ENCODE data around the gene MAP1LC3B2. TPM values are rescaled to one million over a fixed set of nuclear protein-coding genes. Genes with fewer than 3 reads are reported as not detected.

The MAP1LC3B2 gene
- total RNA-seq, 2 experiments from 2014 or later, result not detected

DNA sequence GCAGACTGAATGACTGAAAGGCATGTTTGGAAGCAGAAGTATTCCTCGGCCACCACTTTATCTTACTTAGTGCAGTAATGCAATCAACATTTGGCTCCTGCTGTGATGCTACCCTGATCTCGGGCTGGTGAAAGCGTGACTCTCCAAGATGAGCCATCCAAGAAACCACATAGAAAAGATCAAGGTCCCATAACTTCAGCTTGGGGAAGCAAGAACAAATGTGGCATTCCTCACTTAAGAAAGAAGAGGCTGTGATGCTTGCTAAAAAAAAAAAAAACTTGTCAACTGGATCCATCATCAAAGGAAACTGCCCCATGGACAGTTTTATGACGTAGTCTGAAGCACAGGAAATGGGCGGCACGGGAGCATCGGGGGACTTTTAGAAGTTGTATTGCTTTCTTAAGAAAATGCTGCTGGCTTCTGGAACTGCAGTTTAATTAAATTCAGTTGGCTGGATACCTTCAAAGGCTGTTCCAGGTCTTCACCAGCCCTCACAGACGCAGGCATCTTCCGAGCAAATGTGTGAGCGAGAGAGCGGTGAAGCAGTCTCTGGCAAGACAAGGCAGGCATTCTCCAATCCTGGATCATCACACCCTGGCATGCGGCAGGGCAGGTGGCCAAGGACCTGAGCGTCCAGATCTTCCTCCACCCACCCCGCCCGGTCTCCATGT is 38.2 kb upstream of the MAP1LC3B2 start:
- Histone ChIP-seq H3K9me2 (ENCODE audit: insufficient read depth, low read length) (no peaks in the 10 kb centered on the region), H3K4me3 (ENCODE audit: low read depth, low read length, poor library complexity, severe bottlenecking) (no peak overlapping the region), H3K36me3 (ENCODE audit: insufficient read depth, low read length) (no peaks in the 10 kb centered on the region), H3K27ac (ENCODE audit: low read depth, low read length, poor library complexity, severe bottlenecking) (no peak overlapping the region), H3K9me3 (ENCODE audit: low read length) (no peaks in the 10 kb centered on the region), H3K79me2 (ENCODE audit: insufficient read depth, low read depth, low read length) (no peaks in the 10 kb centered on the region), H4K20me1 (ENCODE audit: insufficient read depth, low read length) (no peaks in the 10 kb centered on the region), H3K4me1 (ENCODE audit: insufficient read depth, low read length, poor library complexity, severe bottlenecking) (no peaks in the 10 kb centered on the region), H2AFZ (ENCODE audit: low read length) (no peak overlapping the region), H3K4me2 (ENCODE audit: low read length) (no peak overlapping the region)
- TF ChIP-seq, protein P1, sequence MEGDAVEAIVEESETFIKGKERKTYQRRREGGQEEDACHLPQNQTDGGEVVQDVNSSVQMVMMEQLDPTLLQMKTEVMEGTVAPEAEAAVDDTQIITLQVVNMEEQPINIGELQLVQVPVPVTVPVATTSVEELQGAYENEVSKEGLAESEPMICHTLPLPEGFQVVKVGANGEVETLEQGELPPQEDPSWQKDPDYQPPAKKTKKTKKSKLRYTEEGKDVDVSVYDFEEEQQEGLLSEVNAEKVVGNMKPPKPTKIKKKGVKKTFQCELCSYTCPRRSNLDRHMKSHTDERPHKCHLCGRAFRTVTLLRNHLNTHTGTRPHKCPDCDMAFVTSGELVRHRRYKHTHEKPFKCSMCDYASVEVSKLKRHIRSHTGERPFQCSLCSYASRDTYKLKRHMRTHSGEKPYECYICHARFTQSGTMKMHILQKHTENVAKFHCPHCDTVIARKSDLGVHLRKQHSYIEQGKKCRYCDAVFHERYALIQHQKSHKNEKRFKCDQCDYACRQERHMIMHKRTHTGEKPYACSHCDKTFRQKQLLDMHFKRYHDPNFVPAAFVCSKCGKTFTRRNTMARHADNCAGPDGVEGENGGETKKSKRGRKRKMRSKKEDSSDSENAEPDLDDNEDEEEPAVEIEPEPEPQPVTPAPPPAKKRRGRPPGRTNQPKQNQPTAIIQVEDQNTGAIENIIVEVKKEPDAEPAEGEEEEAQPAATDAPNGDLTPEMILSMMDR (conservative IDR thresholded peaks at IDR 0.05; ENCODE audit: low read length), result no peak
- TF ChIP-seq EZH2phosphoT487 (IDR thresholded peaks at IDR 0.05; ENCODE audit: borderline replicate concordance, low read depth, low read length), result no peak
- no peak for DNase-seq (ENCODE audit: low spot score)
- ChIA-PET CTCF (ENCODE audit: unreplicated experiment) (no interaction called here), POLR2A (no interaction called here)
- BruUV-seq (replicated peaks), result no TSS peak
- intact Hi-C loops (cut with micrococcal nuclease; ENCODE audit: unreplicated experiment), result no loop called here

DNA sequence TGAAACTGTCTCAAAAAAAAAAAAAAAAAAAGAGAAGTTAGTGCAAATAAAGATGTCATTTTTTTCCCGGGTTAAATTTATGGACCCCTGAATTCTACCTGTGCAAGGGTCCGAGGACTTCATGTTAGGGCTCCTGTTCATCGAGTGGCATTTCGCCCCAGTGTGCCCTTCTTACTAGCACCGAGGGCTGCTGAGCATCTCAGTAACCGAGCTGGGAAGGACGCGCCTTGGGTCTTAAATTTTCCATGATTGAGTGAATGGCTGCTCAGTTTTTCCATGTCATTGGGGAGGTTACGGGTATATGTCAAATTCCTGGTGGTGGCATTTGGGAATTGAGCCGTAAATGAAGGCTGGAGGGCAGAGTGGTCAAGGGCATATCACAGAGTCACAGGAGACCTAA is 34.9 kb upstream of the MAP1LC3B2 start:
- no peak overlapping the region for H3K4me2 ChIP-seq (ENCODE audit: low read length)
- H3K36me3 ChIP-seq (ENCODE audit: insufficient read depth, low read length), result no peaks in the 10 kb centered on the region
- H3K4me1 ChIP-seq (ENCODE audit: insufficient read depth, low read length, poor library complexity, severe bottlenecking), result no peaks in the 10 kb centered on the region
- H3K27ac ChIP-seq (ENCODE audit: low read depth, low read length, poor library complexity, severe bottlenecking), result no peak overlapping the region
- H3K9me3 ChIP-seq (ENCODE audit: low read length), result no peaks in the 10 kb centered on the region
- H3K9me2 ChIP-seq (ENCODE audit: insufficient read depth, low read length), result no peaks in the 10 kb centered on the region
- TF ChIP-seq, protein P1 (conservative IDR thresholded peaks at IDR 0.05; ENCODE audit: low read length), result no peak
- TF ChIP-seq EZH2phosphoT487 (IDR thresholded peaks at IDR 0.05; ENCODE audit: borderline replicate concordance, low read depth, low read length), result no peak
- H3K4me3 ChIP-seq (ENCODE audit: low read depth, low read length, poor library complexity, severe bottlenecking), result no peak overlapping the region
- CTCF ChIA-PET (ENCODE audit: unreplicated experiment), result no interaction called here
- intact Hi-C loops (cut with micrococcal nuclease; ENCODE audit: unreplicated experiment), result no loop called here
- DNase-seq (ENCODE audit: low spot score), result no peak
- BruUV-seq (replicated peaks), result no TSS peak
- no peaks in the 10 kb centered on the region for H3K79me2 ChIP-seq (ENCODE audit: insufficient read depth, low read depth, low read length)
- H2AFZ ChIP-seq (ENCODE audit: low read length), result no peak overlapping the region
- POLR2A ChIA-PET, result interaction anchor here (0.7 kb wide), 1 partner anchor 169 kb away, joined by 3 read pairs; no protein-coding TSS in a partner anchor
- no peaks in the 10 kb centered on the region for H4K20me1 ChIP-seq (ENCODE audit: insufficient read depth, low read length)

DNA sequence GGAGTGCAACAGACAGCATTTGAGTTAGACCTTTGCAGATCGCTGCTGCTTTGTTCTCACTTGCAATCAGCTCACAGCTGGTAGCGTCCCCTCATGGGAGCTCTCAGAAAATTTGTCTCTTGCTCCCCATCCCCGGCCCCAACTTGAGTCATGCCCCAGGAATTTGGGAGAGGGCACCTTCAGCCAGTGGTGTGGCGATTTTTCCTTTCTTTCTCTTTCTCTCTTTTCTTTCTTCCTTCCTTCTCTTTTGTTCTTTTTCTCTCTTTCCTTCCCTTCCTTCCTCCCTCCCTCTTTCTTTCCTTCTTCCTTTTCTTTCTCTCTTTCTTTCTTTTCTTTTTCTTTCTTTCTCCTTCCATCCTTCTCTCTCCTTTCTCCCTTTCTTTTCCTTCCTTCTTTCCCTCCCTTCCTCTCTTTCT is 34.2 kb upstream of the MAP1LC3B2 start:
- CTCF ChIA-PET (ENCODE audit: unreplicated experiment), result no interaction called here
- Histone ChIP-seq H3K4me1 (ENCODE audit: insufficient read depth, low read length, poor library complexity, severe bottlenecking) (no peaks in the 10 kb centered on the region), H3K4me3 (ENCODE audit: low read depth, low read length, poor library complexity, severe bottlenecking) (no peak overlapping the region), H3K27ac (ENCODE audit: low read depth, low read length, poor library complexity, severe bottlenecking) (no peak overlapping the region), H3K9me2 (ENCODE audit: insufficient read depth, low read length) (no peaks in the 10 kb centered on the region), H4K20me1 (ENCODE audit: insufficient read depth, low read length) (no peaks in the 10 kb centered on the region), H3K79me2 (ENCODE audit: insufficient read depth, low read depth, low read length) (no peaks in the 10 kb centered on the region), H3K36me3 (ENCODE audit: insufficient read depth, low read length) (no peaks in the 10 kb centered on the region), H3K4me2 (ENCODE audit: low read length) (no peak overlapping the region), H3K9me3 (ENCODE audit: low read length) (no peaks in the 10 kb centered on the region), H2AFZ (ENCODE audit: low read length) (no peak overlapping the region)
- POLR2A ChIA-PET, result interaction anchor here (0.7 kb wide), 1 partner anchor 9 kb away, joined by 4 read pairs; no protein-coding TSS in a partner anchor
- BruUV-seq (replicated peaks), result no TSS peak
- TF ChIP-seq, protein P1 (conservative IDR thresholded peaks at IDR 0.05; ENCODE audit: low read length), result no peak
- no peak for TF ChIP-seq EZH2phosphoT487 (IDR thresholded peaks at IDR 0.05; ENCODE audit: borderline replicate concordance, low read depth, low read length)
- intact Hi-C loops (cut with micrococcal nuclease; ENCODE audit: unreplicated experiment), result no loop called here
- DNase-seq (ENCODE audit: low spot score), result no peak
